Tibial nerve (tissue), 4 donors: Measurements from ENCODE around the gene RAB11A. TPM values are rescaled to one million over a fixed set of nuclear protein-coding genes. Genes with fewer than 3 reads are reported as not detected.

Experiments used
- DNase-seq, 2 donors: peaks; one replicate each; pipeline ENCODE4 v3.0.0-alpha.2; 2019; ENCODE audit warnings: low spot score in 2 of 2
- H3K27ac ChIP-seq, 4 donors: fragments of 200-600 bp; sonication (generic) in 3 of 4; one replicate each; pipeline ENCODE4 v1.5.1; 2017 to 2019; ENCODE audit warnings: mild to moderate bottlenecking in 1 of 4
- H3K27me3 ChIP-seq, 2 donors: fragments of 200-600 bp; sonication (generic) in 1 of 2; one replicate each; pipeline versions ENCODE4 v1.5.1 to v1.6.0; 2017 to 2019
- H3K36me3 ChIP-seq, 3 donors: fragments of 200-600 bp; sonication (generic); one replicate each; pipeline ENCODE4 v1.5.1; 2018 to 2019
- H3K4me1 ChIP-seq, 4 donors: fragments of 200-600 bp; sonication (generic) in 3 of 4; one replicate each; pipeline ENCODE4 v1.5.1; 2017 to 2019
- H3K4me3 ChIP-seq, 4 donors: fragments of 200-600 bp; sonication (generic) in 3 of 4; one replicate each; pipeline ENCODE4 v1.5.1; 2017 to 2019; ENCODE audit warnings: mild to moderate bottlenecking in 1 of 4, moderate library complexity in 1 of 4
- H3K9me3 ChIP-seq, 4 donors: fragments of 200-600 bp; sonication (generic) in 3 of 4; one replicate each; pipeline ENCODE4 v1.5.1; 2017 to 2019
- CTCF ChIP-seq, 5 experiments: fragments of 200-600 bp in 3 of 5; fragments of 450-650 bp in 2 of 5; sonication (generic) in 3 of 5; IDR thresholded peaks; one replicate each; pipeline ENCODE4 v1.5.1; 2016 to 2019; ENCODE audit warnings: antibody characterized with exemption in 5 of 5, mild to moderate bottlenecking in 3 of 5, moderate library complexity in 2 of 5
- EP300 ChIP-seq, 2 donors: sonication (generic); formaldehyde crosslinking; IDR thresholded peaks; one replicate each; pipeline ENCODE4 v1.6.1; 2017; ENCODE audit warnings: antibody characterized with exemption in 2 of 2, mild to moderate bottlenecking in 1 of 2
- POLR2A ChIP-seq, 2 donors: fragments of 450-650 bp; IDR thresholded peaks; one replicate each; pipeline ENCODE4 v1.6.1; 2017; ENCODE audit warnings: antibody characterized with exemption in 2 of 2, mild to moderate bottlenecking in 2 of 2, moderate library complexity in 2 of 2
- WGBS, 2 donors: methylation state at CpG; one replicate each; pipeline ENCODE4 v1.1.5; 2018; 5-methylcytosine and 5-hydroxymethylcytosine counted together
- total RNA-seq, 4 donors: library from RNA; depleted of rRNA; stranded (reverse); fragments of >200 nt; gene quantifications; one replicate each; pipeline ENCODE4 v1.1.0, GENCODE V29; 2016

The RAB11A gene
- total RNA-seq, 4 donors from 2014 or later = 69.9 to 140 (median 84.3) TPM

DNA sequence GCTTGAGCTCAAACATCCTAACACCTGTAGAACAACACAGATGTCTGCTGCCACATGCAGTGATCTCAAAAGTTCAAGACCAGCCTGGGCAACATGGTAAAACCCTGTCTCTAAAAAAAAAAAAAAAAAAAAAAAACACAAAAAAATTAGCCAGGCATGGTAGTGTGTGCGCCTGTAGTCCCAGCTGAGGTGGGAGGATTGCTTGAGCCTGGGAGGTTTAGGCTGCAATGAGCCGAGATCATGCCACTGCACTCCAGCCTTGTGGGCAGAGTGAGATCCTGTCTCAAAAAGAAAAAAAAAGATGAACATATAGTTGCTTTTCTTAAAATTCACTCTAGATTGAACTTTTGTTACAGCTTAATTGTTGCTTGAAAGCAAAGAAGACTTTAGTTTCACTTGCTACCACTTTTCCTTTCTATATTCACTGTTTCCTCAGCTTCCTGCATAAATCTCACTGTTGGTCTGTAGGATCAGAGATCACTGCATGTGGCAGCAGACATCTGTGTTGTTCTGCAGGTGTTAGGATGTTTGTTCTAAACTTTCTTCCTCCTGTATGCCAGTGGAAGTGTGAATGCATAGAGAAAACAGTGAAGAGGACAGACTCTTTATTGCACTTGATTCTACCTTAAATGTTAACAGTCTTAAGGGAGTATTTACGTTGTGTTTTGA lies 12.6 kb downstream of the RAB11A start:
- no peak overlapping the region for H3K27ac ChIP-seq
- H3K4me1 ChIP-seq = no peaks in the 10 kb centered on the region
- 74 to 77% methylated on average over 3 of the region's 3 CpGs for WGBS, 2 donors
- no peak overlapping the region for H3K4me3 ChIP-seq
- peaks cover 0 to 70% (median 15%) of the 10 kb centered on the region in 3 donors for H3K36me3 ChIP-seq
- no peak for DNase-seq
- TF ChIP-seq POLR2A (IDR thresholded peaks at IDR 0.05) (no peak), CTCF (IDR thresholded peaks at IDR 0.05) (no peak), EP300 (IDR thresholded peaks at IDR 0.05) (no peak)
- no peaks in the 10 kb centered on the region for H3K27me3 ChIP-seq
- no peaks in the 10 kb centered on the region for H3K9me3 ChIP-seq

- peaks cover 0 to 71% (median 15%) of the 10 kb centered on the region in 3 donors for H3K36me3 ChIP-seq
- TF ChIP-seq POLR2A (IDR thresholded peaks at IDR 0.05) (no peak), CTCF (IDR thresholded peaks at IDR 0.05) (no peak), EP300 (IDR thresholded peaks at IDR 0.05) (no peak)
- H3K27me3 ChIP-seq = no peaks in the 10 kb centered on the region
- H3K4me1 ChIP-seq = no peaks in the 10 kb centered on the region
- DNase-seq = no peak
- H3K4me3 ChIP-seq = no peak overlapping the region
- WGBS, 2 donors = 92 to 96% methylated on average over 6 of the region's 6 CpGs
- H3K27ac ChIP-seq = no peak overlapping the region
- no peaks in the 10 kb centered on the region for H3K9me3 ChIP-seq
These were observed 14.3 kb downstream of the RAB11A start for GRCh38 chr15:65883571-65883970.

DNA sequence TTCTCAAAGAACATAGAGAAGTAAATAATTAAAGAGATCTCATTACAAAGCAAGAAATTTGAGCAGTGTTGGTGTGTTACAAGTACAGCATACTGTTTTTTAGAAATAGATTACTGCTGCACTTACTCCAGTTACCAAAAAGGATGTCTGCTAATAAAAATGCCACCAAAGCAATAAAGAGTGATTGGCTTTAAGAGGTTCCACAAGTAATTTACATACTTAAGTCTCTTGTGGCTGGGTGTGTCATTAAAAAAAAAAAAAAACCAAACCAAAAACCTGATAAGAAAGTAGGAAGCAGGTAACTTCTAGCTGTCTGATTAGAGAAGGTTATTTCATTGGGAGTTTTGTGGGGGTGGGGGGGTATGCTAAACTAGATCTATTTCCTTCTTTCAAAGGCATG lies 15.2 kb downstream of the RAB11A start:
- H3K27me3 ChIP-seq = no peaks in the 10 kb centered on the region
- no peaks in the 10 kb centered on the region for H3K4me1 ChIP-seq
- no peak for TF ChIP-seq CTCF (IDR thresholded peaks at IDR 0.05)
- TF ChIP-seq EP300 (IDR thresholded peaks at IDR 0.05) = no peak
- TF ChIP-seq POLR2A (IDR thresholded peaks at IDR 0.05) = no peak
- H3K9me3 ChIP-seq = no peaks in the 10 kb centered on the region
- H3K4me3 ChIP-seq = no peak overlapping the region
- no peak for DNase-seq
- peaks cover 0 to 70% (median 15%) of the 10 kb centered on the region in 3 donors for H3K36me3 ChIP-seq
- no peak overlapping the region for H3K27ac ChIP-seq

DNA sequence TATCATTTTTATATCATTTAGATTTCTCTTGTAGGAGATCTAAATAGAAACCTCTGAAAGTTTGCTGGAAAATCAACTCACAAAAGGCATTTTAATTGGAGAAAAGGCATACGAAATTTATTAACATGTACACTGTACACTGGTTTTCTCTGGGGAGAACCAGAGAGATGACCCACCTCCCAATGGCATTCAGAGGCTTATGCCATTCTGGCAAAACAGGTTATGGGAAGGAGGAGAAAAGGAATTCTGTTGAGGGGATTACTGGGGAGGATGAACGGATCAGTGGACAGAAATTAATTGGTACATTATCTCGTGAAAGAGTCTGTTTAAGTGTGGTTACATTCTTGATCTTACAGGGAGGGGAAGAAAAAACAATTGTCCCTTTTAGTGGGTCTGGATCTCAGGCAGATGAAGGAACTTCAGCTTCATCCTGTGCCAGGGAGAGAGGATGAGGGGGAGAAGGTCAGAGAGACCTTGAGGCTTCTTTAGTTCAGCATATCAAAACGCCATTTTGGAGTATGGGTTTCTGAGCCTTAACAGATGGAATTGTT lies 16.5 kb downstream of the RAB11A start:
- Histone ChIP-seq H3K4me3 (no peak overlapping the region), H3K4me1 (no peaks in the 10 kb centered on the region), H3K9me3 (no peaks in the 10 kb centered on the region), H3K27me3 (no peaks in the 10 kb centered on the region), H3K36me3 (peaks cover 0 to 66% (median 15%) of the 10 kb centered on the region in 3 donors), H3K27ac (no peak overlapping the region)
- WGBS, 2 donors = 49 to 60% methylated on average over 4 of the region's 4 CpGs
- no peak for DNase-seq
- no peak for TF ChIP-seq CTCF (IDR thresholded peaks at IDR 0.05)
- no peak for TF ChIP-seq POLR2A (IDR thresholded peaks at IDR 0.05)
- TF ChIP-seq EP300 (IDR thresholded peaks at IDR 0.05) = no peak

DNA sequence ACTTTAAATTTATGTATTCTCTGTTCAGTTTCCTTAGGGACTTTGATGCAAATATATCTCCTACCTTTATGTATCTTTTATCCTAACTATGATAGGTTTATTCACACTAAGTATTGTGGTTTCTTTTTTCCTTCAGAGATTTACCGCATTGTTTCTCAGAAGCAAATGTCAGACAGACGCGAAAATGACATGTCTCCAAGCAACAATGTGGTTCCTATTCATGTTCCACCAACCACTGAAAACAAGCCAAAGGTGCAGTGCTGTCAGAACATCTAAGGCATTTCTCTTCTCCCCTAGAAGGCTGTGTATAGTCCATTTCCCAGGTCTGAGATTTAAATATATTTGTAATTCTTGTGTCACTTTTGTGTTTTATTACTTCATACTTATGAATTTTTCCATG lies 18.3 kb downstream of the RAB11A start:
- Histone ChIP-seq H3K27ac (no peak overlapping the region), H3K4me1 (no peaks in the 10 kb centered on the region), H3K4me3 (no peak overlapping the region), H3K27me3 (no peaks in the 10 kb centered on the region), H3K36me3 (peaks cover 0 to 66% (median 15%) of the 10 kb centered on the region in 3 donors), H3K9me3 (no peaks in the 10 kb centered on the region)
- 76 to 77% methylated on average over 3 of the region's 3 CpGs for WGBS, 2 donors
- DNase-seq = no peak
- TF ChIP-seq CTCF (IDR thresholded peaks at IDR 0.05) (no peak), EP300 (IDR thresholded peaks at IDR 0.05) (no peak), POLR2A (IDR thresholded peaks at IDR 0.05) (no peak)
